NCI-H345 (cell line): ENCODE measurements around the gene CMTR1.

Source experiments
- DNase-seq: peaks from one replicate; lab custom pipeline; 2025; lab: John Stamatoyannopoulos, UW

Gene CMTR1

DNA sequence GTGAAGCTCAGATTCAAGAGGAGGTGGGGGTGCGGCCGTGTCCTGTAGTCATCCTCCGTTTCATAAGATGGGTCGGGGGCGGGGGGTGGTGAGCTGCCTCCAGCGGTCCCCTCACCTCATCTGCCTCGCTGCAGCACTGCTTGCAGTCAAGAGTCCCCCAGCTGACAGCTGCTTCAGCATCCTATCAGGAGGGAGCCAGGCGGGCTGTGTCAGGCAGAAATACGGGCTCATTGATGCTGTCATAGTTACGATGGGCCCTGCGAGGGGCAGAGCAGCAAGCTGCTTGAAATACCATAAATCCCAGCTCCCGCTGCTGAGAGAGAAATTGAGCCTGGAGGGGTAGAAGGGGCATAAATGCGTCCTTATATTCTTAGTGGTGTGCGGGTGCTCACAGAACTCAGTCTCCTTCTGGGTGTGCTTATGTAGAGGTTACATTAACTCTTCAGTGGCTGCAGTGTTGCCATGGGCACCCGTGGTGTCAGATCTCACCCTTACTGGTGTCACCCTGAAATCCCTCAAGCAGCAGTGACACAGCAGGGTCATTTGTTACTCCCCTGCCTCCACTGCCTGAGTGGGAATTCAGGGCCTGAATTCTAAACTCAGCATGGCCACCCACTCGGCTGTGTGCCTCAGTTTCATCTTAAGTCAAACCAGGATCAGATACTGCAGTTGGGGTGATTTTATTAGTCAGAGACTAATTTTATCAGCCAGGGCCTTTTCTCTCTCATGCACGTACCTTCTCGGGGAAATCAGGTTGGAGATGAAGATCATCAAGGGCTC lies 44.8 kb downstream of the CMTR1 start:
- no peak for DNase-seq

DNA sequence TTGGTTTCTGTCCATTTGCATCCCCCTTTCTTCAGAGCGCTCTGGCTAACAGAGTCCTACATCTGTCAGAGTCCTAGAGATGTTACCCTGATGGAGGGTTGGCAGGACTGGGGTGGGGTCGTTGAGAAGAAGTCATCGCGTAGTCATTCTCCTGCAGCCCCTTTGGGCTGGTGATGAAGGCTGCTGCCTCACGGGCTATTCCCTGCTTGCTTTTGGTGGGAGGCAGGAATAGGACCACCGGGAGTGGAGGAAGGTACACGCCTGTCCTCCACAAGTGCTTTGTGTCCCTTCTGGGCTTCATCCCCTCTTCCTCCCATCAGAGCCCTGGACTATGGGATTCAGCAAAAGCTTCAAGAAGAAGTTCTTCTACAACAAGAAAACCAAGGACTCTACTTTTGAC lies 45.8 kb downstream of the CMTR1 start:
- DNase-seq, result no peak

DNA sequence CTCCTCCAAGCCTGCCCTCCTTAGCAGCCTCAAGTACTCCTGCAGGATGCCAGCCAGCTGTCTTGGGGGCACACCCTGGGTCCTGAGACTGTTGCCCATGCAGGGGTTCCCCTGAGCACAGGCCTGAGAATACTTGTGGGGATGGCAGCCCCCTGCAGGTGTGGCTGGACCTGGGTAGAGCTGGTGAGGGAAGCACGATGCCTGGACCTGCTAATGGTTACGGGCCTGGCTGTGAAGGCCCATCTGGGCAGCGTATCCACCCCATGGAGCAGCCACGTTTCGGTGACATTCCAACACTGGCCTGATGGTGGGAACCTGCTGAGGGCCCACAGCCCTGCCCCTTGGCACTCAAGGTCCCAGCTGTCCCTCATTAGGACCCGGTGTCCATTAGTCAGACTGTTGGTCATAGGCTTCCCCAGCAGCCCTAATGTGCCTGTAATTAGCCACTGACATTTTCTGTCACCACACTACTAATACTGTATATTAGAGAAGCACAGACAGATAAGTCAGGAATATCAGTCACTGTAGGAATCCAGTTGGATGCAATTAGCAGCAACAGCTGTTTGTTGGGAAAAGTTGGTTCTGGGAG lies 46.3 kb downstream of the CMTR1 start:
- DNase-seq, result no peak

DNA sequence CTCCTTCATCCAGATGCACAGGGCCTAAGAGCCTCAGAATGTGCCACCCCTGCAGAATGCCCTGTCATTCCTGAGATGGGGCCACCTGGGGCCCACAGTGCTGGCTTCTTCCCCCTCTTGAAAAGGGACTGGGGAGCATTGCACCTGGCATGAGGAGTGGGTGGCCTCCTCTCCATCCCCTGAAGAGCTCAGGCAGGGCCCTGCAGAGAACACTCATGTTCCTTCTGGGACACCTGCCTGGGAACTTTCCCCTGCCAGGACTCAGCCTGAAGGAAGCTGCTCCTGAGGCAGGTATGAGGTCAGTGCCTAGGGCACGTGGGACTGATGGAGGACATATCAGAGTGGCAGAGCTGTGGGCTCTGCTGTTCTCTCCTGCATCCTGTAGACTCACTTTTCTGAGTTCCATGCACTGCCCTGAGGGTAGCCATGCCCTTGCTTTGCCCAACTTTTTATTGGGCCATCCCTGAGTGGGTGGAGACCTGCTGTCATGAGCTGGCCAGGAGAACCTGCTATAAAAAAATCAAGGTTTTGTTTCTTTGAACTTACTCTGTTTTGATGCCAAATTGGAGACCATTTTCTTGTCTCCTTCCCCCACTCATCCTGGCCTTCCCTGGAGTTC lies 47.2 kb downstream of the CMTR1 start:
- no peak for DNase-seq

DNA sequence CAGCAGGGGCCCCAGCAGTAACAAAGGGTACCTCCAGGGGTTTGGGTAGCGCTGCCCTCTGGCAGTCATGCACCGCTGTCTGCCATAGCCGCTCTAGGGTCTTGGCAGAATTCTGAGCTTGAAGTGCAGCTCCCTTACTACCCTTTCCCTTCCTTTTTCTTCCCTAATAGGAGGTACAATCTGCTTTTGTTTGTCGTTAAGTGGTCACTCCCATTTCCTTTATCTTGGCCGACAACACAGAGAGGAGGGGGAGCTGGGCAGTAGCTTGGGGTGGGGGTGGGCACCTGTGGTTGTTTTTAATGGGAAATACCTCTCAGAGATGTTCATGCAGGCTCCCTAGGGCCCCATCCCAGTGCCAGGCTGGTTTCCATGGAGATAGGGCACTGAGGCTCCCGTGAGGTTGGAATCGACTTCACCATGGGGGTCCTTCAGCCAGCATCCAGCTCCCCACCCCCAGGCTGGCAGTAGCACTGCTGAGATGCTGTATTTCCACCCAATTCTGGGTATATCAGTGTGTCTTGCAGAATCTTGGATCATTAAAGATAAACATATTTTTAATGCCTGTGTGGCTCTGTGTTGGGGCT lies 48.0 kb downstream of the CMTR1 start:
- DNase-seq, result no peak

DNA sequence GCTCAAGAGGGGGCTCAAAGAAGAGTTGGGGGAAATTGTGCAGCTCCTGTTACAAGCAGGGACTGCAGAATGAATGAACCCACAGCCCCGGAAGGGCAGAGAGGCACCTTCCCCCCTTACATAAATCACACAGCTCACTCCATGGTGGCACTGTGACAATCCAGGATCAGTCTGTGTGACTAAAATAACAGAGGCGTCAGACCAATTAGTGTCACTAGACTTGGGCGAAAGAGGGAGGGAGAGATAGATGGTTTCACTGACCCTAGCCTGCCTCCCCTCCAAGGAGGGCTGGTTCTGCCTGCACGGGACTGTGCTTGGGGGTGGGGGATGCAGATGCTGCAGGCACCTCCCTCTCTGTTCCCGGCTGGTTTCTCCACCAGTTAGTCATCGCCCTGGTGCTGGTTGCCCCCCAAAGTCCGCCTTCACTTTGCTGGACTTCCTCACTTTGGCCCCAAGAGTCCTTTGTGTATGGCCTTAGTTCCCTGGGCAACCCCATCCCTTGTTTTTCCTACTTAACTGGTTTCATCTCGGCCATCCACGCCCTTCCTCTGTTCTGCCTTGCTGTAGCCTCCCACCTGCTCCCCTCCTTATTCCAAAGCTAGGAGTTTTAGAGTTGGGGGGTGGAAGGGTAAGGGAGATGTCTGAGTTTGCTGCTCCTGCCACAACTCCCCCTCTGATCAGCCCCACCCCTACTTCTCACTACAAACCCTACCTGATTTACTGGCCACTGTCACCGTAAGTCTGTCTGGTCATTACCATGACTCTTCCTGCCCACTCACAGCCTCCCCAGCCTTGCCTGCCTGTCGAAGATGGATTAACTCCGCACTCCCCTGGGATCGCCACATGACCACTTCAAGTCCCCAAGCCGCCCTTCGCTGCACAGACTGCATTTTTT lies 48.9 kb downstream of the CMTR1 start:
- no peak for DNase-seq

DNA sequence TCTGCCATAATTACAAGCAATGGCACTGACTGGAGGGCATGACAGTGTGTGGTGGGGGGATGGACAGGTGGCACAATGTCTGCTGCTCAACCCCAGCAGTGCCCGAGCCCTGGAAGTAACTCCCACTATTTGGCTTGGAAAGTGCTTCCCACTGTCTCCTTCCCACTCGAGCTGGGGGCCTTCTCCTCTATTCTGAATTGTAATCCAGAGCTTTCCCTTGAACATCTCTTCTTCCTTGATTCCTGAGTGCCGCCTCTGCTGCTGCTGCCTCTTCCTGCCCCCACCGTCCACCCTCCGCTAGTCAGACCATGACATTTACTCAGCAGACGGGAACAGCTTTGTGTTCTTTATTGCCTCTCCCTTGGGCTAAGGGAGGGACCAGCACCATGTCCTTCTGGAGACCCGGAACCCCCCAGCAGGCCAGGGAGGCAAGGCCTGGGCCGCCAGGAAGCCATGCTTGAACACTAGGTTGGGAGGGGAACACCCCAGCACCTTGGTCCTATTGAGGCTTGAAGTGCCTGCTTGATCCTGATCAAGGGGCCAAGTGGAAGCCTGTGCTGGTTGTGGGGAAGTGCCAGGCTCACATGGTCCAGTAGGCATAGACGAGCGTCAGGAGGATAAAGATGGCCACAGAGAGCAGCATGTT lies 49.7 kb downstream of the CMTR1 start:
- no peak for DNase-seq

DNA sequence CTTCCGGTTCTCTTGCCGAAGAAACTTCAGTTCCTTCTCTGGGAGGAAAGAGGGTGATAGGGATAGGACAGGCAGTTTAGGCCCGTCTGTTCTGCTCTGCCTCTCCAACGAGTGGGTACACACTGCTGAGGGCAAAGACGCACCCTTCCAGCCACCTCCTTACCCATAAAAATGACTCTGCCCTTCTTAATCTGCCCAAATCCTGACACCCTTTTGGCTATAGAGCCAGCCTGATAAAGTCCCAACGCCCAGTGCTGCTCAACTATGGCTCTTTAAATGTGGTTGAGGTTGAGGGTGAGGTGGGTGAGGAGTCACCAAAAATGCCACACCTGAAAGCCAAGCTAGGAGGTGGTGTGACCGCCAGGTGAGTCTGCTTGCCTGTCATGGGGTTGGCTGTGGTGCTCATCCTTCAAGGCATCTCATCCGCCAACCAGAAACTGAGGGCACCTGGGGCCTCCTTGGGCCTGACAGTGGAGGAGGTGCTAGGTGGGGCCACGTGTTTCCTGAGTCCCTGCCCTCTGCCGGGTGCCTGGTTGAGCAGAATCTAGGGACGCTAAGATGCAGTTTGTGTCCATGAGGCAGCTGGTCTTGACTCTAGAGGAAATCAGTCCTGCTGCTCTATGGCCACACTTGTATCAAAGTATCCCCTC lies 50.4 kb downstream of the CMTR1 start:
- no peak for DNase-seq

DNA sequence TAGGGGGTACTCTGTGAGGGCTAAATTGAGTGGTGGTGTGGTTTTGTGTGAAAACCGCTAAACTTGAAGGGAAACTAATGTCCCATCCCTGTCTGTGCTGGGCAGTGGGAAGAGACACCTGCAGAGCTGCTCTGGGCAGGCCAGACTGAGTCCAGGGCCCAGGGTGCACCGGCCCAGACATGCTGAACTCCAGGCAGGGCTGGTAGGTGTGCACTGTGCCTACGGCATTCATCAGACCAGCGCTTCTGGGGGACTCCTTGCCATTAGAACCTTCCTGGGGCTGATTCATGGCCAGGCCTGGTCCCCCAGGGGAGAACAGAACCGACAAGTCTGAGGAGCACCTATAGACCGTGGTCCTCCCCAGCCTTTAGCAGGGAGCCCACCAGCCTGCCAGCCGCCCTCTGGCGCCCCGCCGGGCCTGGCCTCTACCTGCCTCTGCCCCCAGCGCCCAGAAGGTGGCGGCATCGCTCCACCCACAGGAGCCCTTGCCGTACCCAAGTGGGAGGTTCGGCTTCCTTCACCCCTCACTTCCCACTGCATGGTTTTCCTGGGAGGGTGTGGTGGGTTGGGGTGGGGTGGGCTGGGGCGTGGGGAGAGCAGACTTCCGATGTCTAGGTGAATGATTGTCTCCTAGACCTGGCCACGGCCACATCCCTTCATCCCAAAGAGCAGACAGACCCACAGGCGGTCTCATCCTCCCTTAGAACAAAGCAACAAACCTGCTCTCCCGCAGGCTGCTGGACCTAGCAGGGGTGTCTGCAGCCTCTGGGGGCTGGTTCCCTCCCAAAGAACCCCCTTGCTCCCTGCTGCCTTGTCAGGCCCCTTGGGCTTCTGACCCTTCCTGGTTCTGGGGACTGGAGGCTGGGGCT lies 51.1 kb downstream of the CMTR1 start:
- peak; percentile 51 for DNase-seq

DNA sequence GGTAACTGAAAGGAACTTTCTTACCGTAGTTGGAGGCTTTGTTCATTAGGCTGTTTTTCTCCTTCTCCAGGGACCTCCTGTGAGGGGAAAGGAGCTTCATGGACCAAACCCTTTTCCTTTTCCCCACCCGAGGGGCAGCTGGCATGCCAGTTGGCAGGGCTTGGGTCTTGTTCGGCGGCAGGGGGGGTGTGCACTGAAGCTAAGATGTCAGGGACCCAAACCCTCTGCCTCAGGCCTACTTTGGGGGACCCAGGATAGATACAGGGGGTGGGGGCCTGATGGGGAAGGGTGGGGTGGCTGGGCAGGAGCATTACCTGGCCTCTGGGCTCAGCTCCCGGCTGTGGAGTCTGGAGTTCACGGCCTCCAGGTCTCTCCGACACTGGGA lies 51.8 kb downstream of the CMTR1 start:
- no peak for DNase-seq

DNA sequence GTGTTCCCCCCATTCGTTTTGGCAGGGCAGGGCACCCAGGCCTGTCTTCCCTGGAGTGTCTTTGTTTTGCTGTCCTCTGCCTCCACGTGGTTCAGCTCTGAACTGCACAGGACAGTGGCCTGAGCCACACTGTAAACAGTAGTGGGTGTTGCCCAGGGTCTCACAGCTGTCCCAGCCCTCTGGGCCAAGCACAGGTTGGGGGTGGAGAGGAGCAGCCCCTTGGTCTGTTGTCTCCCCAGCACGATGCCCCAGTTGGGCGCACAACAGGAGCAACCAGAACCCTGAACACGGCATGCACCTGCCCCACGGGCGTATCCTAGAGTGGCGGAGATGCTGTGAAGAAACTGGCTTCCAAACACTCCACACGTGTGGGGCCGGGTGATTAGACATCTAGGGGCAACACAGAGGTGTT lies 52.3 kb downstream of the CMTR1 start:
- DNase-seq, result no peak

DNA sequence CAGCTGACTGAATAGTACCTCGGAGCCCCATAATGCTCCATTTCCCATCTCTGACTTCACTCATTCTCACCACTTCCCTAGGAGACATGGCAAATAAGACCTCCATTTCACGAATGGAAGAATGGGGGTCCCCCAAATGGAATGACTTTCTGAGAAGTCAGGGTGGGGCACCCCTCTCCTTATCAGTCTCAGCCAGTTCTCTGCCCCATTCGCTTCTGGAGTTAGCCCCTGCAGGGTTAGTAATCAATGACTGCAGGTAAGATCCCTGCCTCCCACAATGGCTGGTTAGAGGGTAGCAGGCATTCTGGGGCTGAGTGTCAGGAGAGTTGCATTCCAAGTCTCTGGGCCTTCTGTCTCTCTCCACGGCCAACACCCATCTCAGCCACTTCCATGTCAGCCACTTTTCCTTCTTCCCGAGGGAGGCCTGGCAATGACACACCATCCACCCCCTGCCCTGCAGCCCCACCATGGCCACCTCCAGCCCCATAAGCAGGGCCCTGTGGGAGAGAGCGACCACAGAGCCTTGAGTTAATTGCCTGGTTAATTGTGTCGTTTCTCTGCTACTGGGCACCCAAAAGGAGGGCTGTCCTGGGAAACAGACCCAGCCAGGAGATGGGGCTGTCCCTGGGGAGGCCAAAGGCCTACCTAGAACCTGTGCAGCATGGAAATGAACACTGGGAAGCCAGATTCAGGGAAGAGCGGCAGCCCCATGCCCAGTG lies 53.3 kb downstream of the CMTR1 start:
- no peak for DNase-seq

DNA sequence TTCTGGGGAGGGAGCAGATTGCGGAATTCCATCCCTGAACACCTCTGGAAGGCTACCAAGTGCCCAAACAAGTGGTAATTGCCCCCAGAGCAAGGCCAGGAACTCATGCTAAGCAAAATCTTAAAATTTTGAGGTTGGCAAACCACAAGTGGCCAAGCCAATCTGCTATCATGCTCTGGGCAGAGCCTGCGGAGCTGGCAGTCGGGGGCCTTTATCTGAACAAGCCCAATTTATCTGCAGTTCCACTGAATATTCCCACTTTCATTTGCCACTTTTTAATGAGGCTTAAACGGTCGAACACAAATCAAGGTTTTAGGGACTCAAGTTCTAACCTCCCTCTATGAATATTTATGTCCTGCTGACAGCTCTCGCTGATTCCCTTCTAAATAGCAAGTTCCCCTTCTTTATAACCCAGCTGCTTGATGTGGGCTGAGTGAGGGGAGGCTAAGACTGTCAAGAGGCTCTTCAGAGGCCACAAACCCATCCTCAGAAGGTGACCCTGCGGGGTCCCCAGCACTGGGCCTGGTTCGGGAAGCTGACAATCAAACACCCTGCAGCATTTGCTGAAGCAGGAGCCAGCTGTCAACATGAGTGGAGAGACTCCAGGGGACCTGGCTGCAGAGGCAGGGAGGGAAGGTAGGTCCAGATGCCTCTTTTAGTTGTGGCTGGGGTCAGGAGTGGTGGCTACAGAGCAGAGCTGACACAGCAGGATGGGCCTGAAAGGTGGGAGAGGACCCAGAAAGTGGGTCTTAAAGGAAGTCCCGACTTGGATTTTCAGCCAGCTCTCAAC lies 54.8 kb downstream of the CMTR1 start:
- no peak for DNase-seq

DNA sequence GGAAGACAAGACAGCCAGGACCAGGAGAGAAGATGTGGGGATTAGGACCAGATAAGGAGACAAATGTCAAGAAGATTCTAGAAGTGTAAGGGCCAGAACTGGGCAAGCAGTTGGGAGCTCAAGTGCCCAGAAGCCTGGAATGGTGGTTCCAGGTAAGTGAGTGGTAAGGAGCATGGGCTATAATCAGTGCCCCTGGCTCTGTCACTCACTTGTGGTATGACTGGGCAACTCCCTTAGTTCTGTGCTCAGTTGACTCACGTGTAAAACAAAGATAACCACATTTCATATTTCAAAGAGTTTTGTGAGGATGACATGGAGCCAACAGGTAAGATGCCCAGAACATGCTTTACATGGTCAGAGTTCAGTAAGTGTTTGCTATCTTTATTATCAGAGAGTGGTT lies 55.5 kb downstream of the CMTR1 start:
- no peak for DNase-seq

DNA sequence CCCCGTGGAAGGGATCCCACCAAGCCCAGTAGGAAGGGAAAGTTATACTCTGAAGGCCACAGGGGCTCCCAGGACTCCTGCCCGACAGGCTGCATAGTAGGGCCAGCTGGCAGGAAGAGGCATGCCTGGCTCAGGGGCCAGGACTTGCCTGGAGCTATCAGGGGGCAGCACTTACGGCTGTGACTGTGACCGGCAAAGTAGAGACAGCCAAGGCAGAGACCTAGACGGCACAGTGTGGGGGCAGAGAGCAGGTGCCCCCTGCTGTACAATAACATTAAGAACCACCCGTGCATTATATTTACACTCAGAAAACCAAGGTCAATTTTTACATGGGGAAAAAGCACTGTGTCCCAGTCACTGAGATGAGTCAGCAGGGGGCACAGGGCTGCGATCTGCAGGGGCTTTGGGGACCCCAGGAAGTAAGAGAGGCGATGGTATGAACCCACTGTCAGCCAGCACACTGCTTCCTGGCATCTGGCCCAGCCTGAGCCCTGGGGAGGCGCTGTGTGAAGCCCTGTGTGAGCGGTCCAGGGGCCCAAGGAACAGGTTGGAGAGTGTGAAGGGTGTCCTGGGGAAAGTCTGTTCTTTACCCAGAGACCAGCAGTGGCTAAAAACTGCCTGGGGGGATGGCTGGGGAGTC lies 56.8 kb downstream of the CMTR1 start:
- peak; percentile 8 for DNase-seq

DNA sequence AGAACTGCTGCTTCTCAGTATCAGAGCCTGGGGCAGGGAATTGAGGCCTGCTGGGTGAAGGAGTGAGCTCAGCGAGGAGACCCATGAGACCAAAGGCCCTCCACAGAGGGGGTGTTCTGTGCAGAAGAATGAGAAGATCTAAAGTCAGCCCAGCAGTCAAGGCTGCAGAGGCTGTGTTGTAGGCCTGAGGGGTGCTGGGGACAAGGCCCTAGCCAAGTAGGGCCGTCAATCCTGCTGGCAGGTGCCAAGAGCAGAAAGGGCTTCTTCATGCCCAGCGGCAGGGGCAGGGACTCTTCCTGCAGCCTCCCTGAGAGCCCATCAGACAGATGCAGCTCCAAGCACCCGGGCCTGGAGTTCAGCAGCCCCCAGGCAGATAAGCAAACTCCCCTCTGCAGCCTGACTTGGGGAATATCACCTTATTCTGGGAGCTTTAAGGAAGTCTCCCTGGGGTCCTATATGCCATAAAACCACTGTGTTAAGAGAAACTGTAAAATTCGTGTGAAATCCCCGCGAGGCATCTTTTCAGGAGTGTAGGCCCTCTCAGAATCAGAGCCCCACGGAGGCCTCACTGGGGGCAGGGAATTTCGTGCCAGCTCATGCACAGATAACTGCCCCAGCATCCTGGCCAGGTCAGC lies 57.6 kb downstream of the CMTR1 start:
- no peak for DNase-seq

DNA sequence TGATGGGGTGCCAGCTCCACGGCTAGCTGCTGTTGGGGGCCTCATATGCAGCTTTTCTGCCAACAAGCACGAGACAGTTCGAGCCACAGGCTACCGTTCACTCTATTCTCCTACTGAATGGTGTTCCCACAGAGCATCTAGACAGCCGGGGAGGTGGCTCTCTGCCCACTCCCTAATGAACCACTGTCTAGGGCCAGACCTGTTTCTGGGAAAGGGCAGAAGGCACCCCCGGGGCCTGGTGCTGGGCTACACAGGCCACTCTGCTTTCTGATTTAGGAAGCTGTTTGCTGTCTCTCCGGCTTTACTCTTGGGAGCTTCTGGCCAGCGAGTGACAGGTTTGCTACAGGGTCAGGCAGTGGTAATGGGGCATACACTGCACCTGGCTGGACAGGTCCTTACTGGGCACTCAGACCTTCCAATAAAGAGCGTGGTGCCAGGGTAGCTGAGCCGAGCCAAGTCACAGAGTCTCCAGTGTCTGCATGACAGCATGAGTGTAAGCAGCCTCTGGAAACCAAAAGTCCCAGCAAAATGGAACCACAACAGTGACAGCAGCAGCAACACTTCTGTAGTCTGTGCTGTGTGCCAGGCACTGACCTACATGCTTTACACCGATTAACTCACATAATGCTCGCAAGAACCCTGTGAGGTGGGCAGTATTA lies 58.3 kb downstream of the CMTR1 start:
- no peak for DNase-seq
